ENCODE results near the gene SSBP3. TPM values are rescaled to one million over a fixed set of nuclear protein-coding genes. Genes with fewer than 3 reads are reported as not detected.

Gene SSBP3
- total and polyA plus RNA-seq, 9 of the 15 experiments (the other 6 are each of a cell fraction or from before 2014, with no cell fraction given), result 8.7 to 108 (median 33.8) TPM

- CTCF ChIA-PET (ENCODE audit: low intra/inter-chr PET ratio), result no interaction called here
- no TSS peak for BruUV-seq (replicated peaks)
- intact Hi-C loops (cut with micrococcal nuclease), result no loop called here
These were observed 182.6 kb downstream of the SSBP3 start for GRCh38 chr1:54223441-54224202.

GRCh38 chr1:54222711-54223110, 183.5 kb downstream of the SSBP3 start:
- no peaks in the 10 kb centered on the region for H3K79me2 ChIP-seq (ENCODE audit: control insufficient read depth, insufficient read depth, low read length)
- no peaks in the 10 kb centered on the region for H3K27me3 ChIP-seq (ENCODE audit: control insufficient read depth in 2 of 2, insufficient read depth in 2 of 2, low read length in 2 of 2)
- ChIA-PET POLR2A (interaction anchor here (1.2 to 15.5 kb wide), 3 partner anchors 9 to 36 kb away, joined by 3 to 148 read pairs (median 11); partner anchors contain the start of genes CYB5RL and MRPL37), CTCF (ENCODE audit: low intra/inter-chr PET ratio) (no interaction called here)
- peaks cover 5% of the 10 kb centered on the region for H3K9me1 ChIP-seq (ENCODE audit: control insufficient read depth, insufficient read depth, low read length)
- H2AFZ ChIP-seq (ENCODE audit: low read depth, low read length), result no peak overlapping the region
- no peaks in the 10 kb centered on the region for H3K9me3 ChIP-seq (replicated peaks; ENCODE audit: control insufficient read depth, insufficient read depth, low read depth, low read length)
- no peak overlapping the region for H3K4me3 ChIP-seq
- in situ Hi-C loops (cut with MboI) (no loop called here), intact Hi-C loops (cut with micrococcal nuclease) (no loop called here)
- ATAC-seq (no peak), FAIRE-seq (peak; percentile 68), DNase-seq (ENCODE audit: extremely low read depth in 1 of 4, low spot score in 3 of 4) (no peak)
- no peak overlapping the region for H3K27ac ChIP-seq (ENCODE audit: extremely low read depth, low read depth, low read length)
- 82% methylated on average over 6 of the region's 6 CpGs for WGBS (ENCODE audit: insufficient coverage, low coverage, missing lambda C conversion rate)
- no peak overlapping the region for H3K4me2 ChIP-seq (ENCODE audit: insufficient read depth, low read length)
- H3K9ac ChIP-seq (ENCODE audit: insufficient read depth in 1 of 2, low read depth in 2 of 2, low read length in 2 of 2), result no peak overlapping the region
- H3K4me1 ChIP-seq (replicated peaks in 1 of 2; ENCODE audit: control insufficient read depth in 2 of 2, insufficient read depth in 2 of 2, low read length in 2 of 2), result peaks cover 0 to 32% of the 10 kb centered on the region in 2 experiments; a peak in 2 of 5 replicates
- TF ChIP-seq ZNF75A (CRISPR knock-in tag; IDR thresholded peaks at IDR 0.05) (no peak), POLR2A (conservative IDR thresholded peaks at IDR 0.05) (0 out of 2 replicates have a peak, but pooled peaks have one; percentile 7)
- TF ChIP-seq, protein P1, sequence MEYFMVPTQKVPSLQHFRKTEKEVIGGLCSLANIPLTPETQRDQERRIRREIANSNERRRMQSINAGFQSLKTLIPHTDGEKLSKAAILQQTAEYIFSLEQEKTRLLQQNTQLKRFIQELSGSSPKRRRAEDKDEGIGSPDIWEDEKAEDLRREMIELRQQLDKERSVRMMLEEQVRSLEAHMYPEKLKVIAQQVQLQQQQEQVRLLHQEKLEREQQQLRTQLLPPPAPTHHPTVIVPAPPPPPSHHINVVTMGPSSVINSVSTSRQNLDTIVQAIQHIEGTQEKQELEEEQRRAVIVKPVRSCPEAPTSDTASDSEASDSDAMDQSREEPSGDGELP (CRISPR knock-in tag; IDR thresholded peaks at IDR 0.05; ENCODE audit: borderline replicate concordance), result no peak
- BruUV-seq (replicated peaks), result no TSS peak
- peaks cover 12% of the 10 kb centered on the region; the same call in 1 of the 2 replicates for H4K20me1 ChIP-seq (replicated peaks; ENCODE audit: control insufficient read depth, insufficient read depth, low read length)
- H3K36me3 ChIP-seq (ENCODE audit: control insufficient read depth, insufficient read depth, low read length), result peaks cover 61% of the 10 kb centered on the region; the same call in 2 of the 3 replicates

More at GRCh38 chr1:54223441-54224202, 182.6 kb downstream of the SSBP3 start:
- H2AFZ ChIP-seq (ENCODE audit: low read depth, low read length), result no peak overlapping the region
- H3K9ac ChIP-seq (ENCODE audit: insufficient read depth in 1 of 2, low read depth in 2 of 2, low read length in 2 of 2), result peak overlapping the region in 1 of 2 experiments; percentile 6; a peak in 1 of 4 replicates
- ATAC-seq (no peak; the same call in 2 of the 3 replicates), FAIRE-seq (no peak), DNase-seq (ENCODE audit: extremely low read depth in 1 of 4, low spot score in 3 of 4) (no peak)
- WGBS (ENCODE audit: insufficient coverage, low coverage, missing lambda C conversion rate), result 92% methylated on average over 16 of the region's 16 CpGs
- H4K20me1 ChIP-seq (replicated peaks; ENCODE audit: control insufficient read depth, insufficient read depth, low read length), result peaks cover 12% of the 10 kb centered on the region; the same call in 1 of the 2 replicates
- no peak overlapping the region for H3K4me2 ChIP-seq (ENCODE audit: insufficient read depth, low read length)
- H3K4me3 ChIP-seq, result no peak overlapping the region
- H3K27me3 ChIP-seq (ENCODE audit: control insufficient read depth in 2 of 2, insufficient read depth in 2 of 2, low read length in 2 of 2), result no peaks in the 10 kb centered on the region
- H3K79me2 ChIP-seq (ENCODE audit: control insufficient read depth, insufficient read depth, low read length), result no peaks in the 10 kb centered on the region
- TF ChIP-seq POLR2G (IDR thresholded peaks at IDR 0.05; ENCODE audit: low read depth, low read length) (peak; percentile 71), HDAC6 (IDR thresholded peaks at IDR 0.05; ENCODE audit: low read depth, low read length) (no peak), ETV6 (IDR thresholded peaks at IDR 0.05; ENCODE audit: borderline replicate concordance in 1 of 2, low read depth in 2 of 2, low read length in 1 of 2) (no peak), ETV6 (CRISPR knock-in tag; IDR thresholded peaks at IDR 0.05; ENCODE audit: borderline replicate concordance) (0 out of 2 replicates have a peak, but pooled peaks have one; percentile 12)
- H3K4me1 ChIP-seq (replicated peaks in 1 of 2; ENCODE audit: control insufficient read depth in 2 of 2, insufficient read depth in 2 of 2, low read length in 2 of 2), result peaks cover 0 to 39% of the 10 kb centered on the region in 2 experiments; a peak in 2 of 5 replicates
- no peak overlapping the region for H3K27ac ChIP-seq (ENCODE audit: extremely low read depth, low read depth, low read length)
- H3K36me3 ChIP-seq (ENCODE audit: control insufficient read depth, insufficient read depth, low read length), result peaks cover 60% of the 10 kb centered on the region; the same call in 2 of the 3 replicates
- in situ Hi-C loops (cut with MboI), result no loop called here
- no peaks in the 10 kb centered on the region for H3K9me3 ChIP-seq (replicated peaks; ENCODE audit: control insufficient read depth, insufficient read depth, low read depth, low read length)
- POLR2A ChIA-PET, result interaction anchor here (0.6 to 15.5 kb wide), 4 partner anchors 10 to 316 kb away, joined by 3 to 148 read pairs (median 7); partner anchors contain the start of genes CYB5RL and MRPL37
- peaks cover 5% of the 10 kb centered on the region for H3K9me1 ChIP-seq (ENCODE audit: control insufficient read depth, insufficient read depth, low read length)
